Measurements from ENCODE around the gene COL20A1.
"Not testable (repeated sequence)": the region's sequence is repeated elsewhere in the genome, so short reads cannot be mapped to it uniquely, and the experiment has no call there.

The COL20A1 gene

GRCh38 chr20:63377951-63378381, 85.0 kb downstream of the COL20A1 start:
- no peak for DNase-seq (ENCODE audit: low read depth)

GRCh38 chr20:63378626-63379025, 85.6 kb downstream of the COL20A1 start:
- DNase-seq (ENCODE audit: low read depth), result no peak

- DNase-seq (ENCODE audit: low read depth), result no peak
These were observed 86.3 kb downstream of the COL20A1 start for GRCh38 chr20:63379296-63379695.

- DNase-seq (ENCODE audit: low read depth), result not testable (repeated sequence)
These were observed 86.9 kb downstream of the COL20A1 start for GRCh38 chr20:63379872-63380271.

- no peak for DNase-seq (ENCODE audit: low read depth)
These were observed 87.4 kb downstream of the COL20A1 start for GRCh38 chr20:63380346-63380870.

GRCh38 chr20:63381781-63382431, 88.9 kb downstream of the COL20A1 start:
- peak; percentile 9 for DNase-seq (ENCODE audit: low read depth)

GRCh38 chr20:63382551-63383300, 89.7 kb downstream of the COL20A1 start:
- DNase-seq (ENCODE audit: low read depth), result no peak

GRCh38 chr20:63383556-63383955, 90.6 kb downstream of the COL20A1 start:
- DNase-seq (ENCODE audit: low read depth), result no peak

- DNase-seq (ENCODE audit: low read depth), result no peak
These were observed 91.3 kb downstream of the COL20A1 start for GRCh38 chr20:63384336-63384735.
